KOPT-K1 (cell line): ENCODE results near the gene NCOA1.
"Not testable (repeated sequence)": the region's sequence is repeated elsewhere in the genome, so short reads cannot be mapped to it uniquely, and the experiment has no call there.

Experiments
- H3K27ac ChIP-seq: fragments of 200-600 bp; sonication (generic); 2 replicates; pipeline ENCODE4 v1.5.1; 2016; ENCODE audit warnings: antibody characterized with exemption, mild to moderate bottlenecking, low read depth, low read length; ENCODE audit not compliant: poor library complexity, severe bottlenecking
- H3K36me3 ChIP-seq: fragments of 200-600 bp; sonication (generic); 2 replicates; pipeline ENCODE4 v1.5.1; 2017; ENCODE audit warnings: antibody characterized with exemption, mild to moderate bottlenecking, low read length, moderate library complexity; ENCODE audit not compliant: insufficient read depth
- H3K9me3 ChIP-seq: fragments of 200-600 bp; sonication (generic); 2 replicates; pipeline ENCODE4 v1.5.1; 2017; ENCODE audit warnings: antibody characterized with exemption, low read length, mild to moderate bottlenecking; ENCODE audit not compliant: insufficient read depth, poor library complexity, severe bottlenecking

Gene NCOA1

DNA sequence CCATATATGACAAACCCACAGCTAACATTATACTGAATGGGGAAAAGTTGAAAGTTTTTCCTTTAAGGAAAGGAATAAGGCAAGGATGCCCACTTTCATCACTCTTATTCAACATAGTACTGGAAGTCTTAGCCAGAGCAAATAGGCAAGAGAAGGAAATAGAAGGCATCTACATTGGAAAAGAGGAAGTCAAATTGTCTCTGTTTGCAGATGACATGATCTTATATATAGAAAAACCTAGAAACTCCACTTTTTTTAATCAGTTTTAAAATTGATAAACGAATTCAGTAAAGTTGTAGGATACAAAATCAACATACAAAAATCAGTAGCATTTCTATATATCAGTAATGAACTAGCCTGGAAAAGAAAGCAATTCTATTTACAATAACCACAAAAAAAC is 90.9 kb downstream of the NCOA1 start:
- H3K9me3 ChIP-seq, H3K36me3 ChIP-seq, H3K27ac ChIP-seq: not testable (repeated sequence)

- H3K36me3 ChIP-seq: no peaks in the 10 kb centered on the region
- H3K9me3 ChIP-seq: no peaks in the 10 kb centered on the region
- H3K27ac ChIP-seq: no peak overlapping the region
Observed at GRCh38 chr2:24586955-24587354, 95.9 kb downstream of the NCOA1 start.

DNA sequence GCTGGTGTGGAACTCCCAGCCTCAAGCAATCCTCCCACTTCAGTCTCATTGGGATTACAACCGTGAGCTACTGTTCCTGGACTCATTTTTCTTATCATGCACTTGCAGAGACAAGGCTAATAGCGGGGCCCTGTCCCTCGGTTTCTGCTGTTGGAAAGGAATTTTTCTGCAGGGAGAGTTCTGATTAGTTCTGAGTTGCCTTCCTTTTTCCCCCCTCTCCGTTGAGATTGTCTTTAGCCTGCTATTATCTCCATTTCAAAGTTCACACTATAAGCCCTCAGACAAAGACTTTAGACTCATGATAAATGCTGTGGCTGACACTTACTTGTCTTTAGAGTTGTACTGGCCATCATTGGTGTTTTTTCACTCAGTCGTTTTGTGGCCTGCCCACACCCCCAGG is 97.2 kb downstream of the NCOA1 start:
- H3K27ac ChIP-seq: no peak overlapping the region
- no peaks in the 10 kb centered on the region for H3K9me3 ChIP-seq
- H3K36me3 ChIP-seq: no peaks in the 10 kb centered on the region

- Histone ChIP-seq H3K27ac (no peak overlapping the region), H3K9me3 (no peaks in the 10 kb centered on the region), H3K36me3 (no peaks in the 10 kb centered on the region)
Observed at GRCh38 chr2:24592441-24593100, 101.5 kb downstream of the NCOA1 start.

DNA sequence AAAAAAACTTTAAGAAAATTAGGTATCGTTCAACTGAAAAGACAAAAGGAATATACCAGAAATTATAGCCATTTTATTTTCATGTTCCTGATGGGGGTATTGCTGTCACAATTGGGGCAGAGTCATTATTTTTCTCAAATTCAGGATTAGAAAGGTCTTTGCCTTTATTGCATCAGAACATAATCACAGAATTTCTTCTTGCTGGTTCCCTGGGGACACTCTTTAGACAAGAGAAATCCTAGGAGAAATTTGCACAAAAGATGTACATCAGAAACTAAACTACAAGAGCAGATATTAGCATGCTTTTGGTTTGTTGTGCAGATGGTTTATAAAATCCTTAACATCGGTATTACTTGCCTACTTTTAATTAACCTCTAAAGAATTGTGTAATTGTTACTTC is 103.2 kb downstream of the NCOA1 start:
- Histone ChIP-seq H3K9me3 (no peaks in the 10 kb centered on the region), H3K36me3 (no peaks in the 10 kb centered on the region), H3K27ac (no peak overlapping the region)

GRCh38 chr2:24597181-24597870 is 106.3 kb downstream of the NCOA1 start:
- no peaks in the 10 kb centered on the region for H3K36me3 ChIP-seq
- no peak overlapping the region for H3K27ac ChIP-seq
- no peaks in the 10 kb centered on the region for H3K9me3 ChIP-seq

DNA sequence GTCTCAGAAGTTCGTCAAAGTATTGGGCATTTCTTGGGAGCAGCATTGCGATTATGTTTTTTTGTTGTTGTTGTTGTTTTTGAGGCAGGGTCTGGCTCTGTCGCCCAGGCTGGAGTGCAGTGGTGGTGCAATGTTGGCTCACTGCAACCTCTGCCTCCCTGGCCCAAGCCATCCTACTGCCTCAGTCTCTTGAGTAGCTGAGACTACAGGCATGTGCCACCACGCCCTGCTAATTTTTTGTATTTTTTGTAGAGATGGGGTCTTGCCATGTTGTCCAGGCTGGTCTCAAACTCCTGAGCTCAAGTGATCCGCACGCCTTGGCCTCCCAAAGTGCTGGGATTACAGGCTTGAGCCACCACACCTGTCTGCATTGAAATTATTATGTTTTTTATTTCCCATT is 109.1 kb downstream of the NCOA1 start:
- not testable (repeated sequence) for H3K27ac ChIP-seq, H3K36me3 ChIP-seq, H3K9me3 ChIP-seq

- Histone ChIP-seq H3K36me3 (no peaks in the 10 kb centered on the region), H3K9me3 (no peaks in the 10 kb centered on the region), H3K27ac (no peak overlapping the region)
Observed at GRCh38 chr2:24611631-24612030, 120.6 kb downstream of the NCOA1 start.

DNA sequence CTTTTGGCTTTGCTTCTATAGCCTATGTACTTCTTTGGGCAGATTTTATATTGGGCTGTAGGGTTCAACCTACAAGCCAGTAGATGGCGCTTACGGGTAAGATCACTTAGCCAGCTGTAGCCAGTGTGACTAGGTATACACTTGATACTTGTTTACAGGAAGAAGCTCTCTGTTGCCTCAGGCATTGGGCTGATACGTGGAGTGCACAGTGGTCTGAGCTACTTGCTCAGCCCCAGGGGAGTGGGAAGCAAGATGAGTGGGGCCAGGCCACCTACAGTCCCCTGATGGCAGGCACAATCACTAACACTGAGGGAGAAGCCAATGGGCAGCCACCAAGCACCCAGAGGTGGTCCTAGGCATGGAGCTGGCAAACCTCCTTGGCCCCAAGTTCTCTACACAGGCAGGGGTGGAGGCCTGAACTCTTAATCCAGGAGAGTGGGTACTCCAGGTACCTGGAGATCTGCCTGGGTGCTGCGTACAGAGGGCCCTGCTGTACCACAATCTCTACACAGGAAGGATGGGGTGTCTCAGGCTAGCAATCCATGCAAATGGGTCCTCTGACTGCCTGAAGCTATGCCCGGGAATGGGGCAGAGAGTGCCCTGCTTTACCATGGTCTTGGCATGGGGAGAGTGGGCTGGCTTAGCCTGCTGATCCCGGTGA is 122.2 kb downstream of the NCOA1 start:
- peak overlapping the region; percentile 36 for H3K27ac ChIP-seq
- no peaks in the 10 kb centered on the region for H3K36me3 ChIP-seq
- H3K9me3 ChIP-seq: no peaks in the 10 kb centered on the region

GRCh38 chr2:24616616-24617015 is 125.6 kb downstream of the NCOA1 start:
- Histone ChIP-seq H3K36me3 (no peaks in the 10 kb centered on the region), H3K9me3 (no peaks in the 10 kb centered on the region), H3K27ac (no peak overlapping the region)

- Histone ChIP-seq H3K36me3 (no peaks in the 10 kb centered on the region), H3K9me3 (no peaks in the 10 kb centered on the region), H3K27ac (no peak overlapping the region)
Observed at GRCh38 chr2:24617424-24617823, 126.4 kb downstream of the NCOA1 start.

DNA sequence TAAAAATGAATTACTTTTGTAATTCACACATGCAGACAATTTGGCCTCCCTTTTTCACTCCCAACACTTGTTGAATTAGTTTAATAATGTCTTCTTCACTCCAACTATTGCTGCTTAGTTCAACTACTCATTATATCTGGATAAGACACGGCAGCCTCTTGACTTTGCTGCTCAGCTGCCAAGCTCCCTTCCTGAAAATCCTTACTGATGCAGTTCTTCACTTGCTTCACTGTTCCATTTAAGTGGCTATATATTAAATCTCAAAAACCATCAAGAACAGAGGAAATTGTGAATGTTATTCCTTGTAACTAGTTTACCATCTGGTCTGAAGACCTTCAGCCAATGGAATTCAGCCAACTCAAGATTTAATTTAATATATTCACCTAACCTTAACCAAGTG is 127.1 kb downstream of the NCOA1 start:
- Histone ChIP-seq H3K27ac (no peak overlapping the region), H3K36me3 (no peaks in the 10 kb centered on the region), H3K9me3 (no peaks in the 10 kb centered on the region)

DNA sequence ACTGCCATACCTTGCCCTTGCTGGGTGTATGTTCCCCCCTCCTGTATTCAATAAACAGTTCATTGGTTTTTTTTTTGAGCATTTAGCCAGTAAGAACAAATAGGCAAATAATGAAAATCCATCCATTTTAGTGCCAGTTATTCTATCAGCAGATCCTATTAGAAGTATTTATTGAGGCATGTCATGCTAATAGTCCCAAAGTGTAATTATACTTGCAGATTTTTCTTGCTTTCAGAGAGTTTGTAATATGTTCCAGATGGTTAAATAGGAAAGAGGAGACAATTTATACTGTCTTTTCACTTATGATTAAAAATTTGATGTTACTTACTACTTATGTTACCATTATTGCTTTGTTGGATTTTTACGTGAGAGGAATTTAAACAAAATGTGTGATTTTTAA is 127.6 kb downstream of the NCOA1 start:
- no peak overlapping the region for H3K27ac ChIP-seq
- no peaks in the 10 kb centered on the region for H3K9me3 ChIP-seq
- H3K36me3 ChIP-seq: no peaks in the 10 kb centered on the region

DNA sequence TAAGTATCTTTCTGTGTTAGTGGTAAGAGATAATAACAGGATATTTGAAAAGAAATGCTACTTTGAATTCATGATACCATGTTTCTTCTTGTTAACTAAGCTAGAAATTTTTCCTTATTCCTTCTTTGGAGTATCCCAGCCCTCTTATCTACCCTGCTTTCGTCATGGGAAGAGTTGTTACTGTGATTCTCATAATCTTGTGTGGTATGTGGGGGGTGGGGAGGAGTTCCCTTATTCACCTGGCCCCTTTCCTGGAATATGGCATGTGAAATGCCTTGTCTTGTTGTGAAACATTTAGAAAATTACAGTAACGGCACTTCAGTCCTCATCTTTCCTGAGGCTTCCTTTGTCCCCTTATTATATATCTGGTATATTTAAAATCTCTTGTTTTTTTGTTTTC is 129.9 kb downstream of the NCOA1 start:
- no peaks in the 10 kb centered on the region for H3K36me3 ChIP-seq
- H3K9me3 ChIP-seq: no peaks in the 10 kb centered on the region
- H3K27ac ChIP-seq: no peak overlapping the region

- Histone ChIP-seq H3K36me3 (no peaks in the 10 kb centered on the region), H3K9me3 (no peaks in the 10 kb centered on the region), H3K27ac (no peak overlapping the region)
Observed at GRCh38 chr2:24621779-24622538, 130.9 kb downstream of the NCOA1 start.
